Duodenal mucosa (tissue), 2 donors: ENCODE measurements around the gene RAB29.

Experiments used
- H3K27ac ChIP-seq: one replicate; pipeline ENCODE4 v1.7.0; 2013; ENCODE audit warnings: low read depth, low read length
- H3K27me3 ChIP-seq, 2 donors: one replicate each; pipeline ENCODE4 v1.7.0; 2013; ENCODE audit warnings: low read length in 2 of 2, control low read depth in 1 of 2; ENCODE audit not compliant: insufficient read depth in 2 of 2, control insufficient read depth in 1 of 2
- H3K36me3 ChIP-seq, 2 donors: one replicate each; pipeline ENCODE4 v1.7.0; 2013; ENCODE audit warnings: low read length in 2 of 2, control low read depth in 1 of 2; ENCODE audit not compliant: insufficient read depth in 2 of 2, control insufficient read depth in 1 of 2
- H3K4me1 ChIP-seq, 2 donors: one replicate each; pipeline ENCODE4 v1.7.0; 2013; ENCODE audit warnings: low read length in 2 of 2, control low read depth in 1 of 2; ENCODE audit not compliant: insufficient read depth in 2 of 2, control insufficient read depth in 1 of 2
- H3K4me3 ChIP-seq, 2 donors: one replicate each; pipeline ENCODE4 v1.7.0; 2013; ENCODE audit warnings: low read length in 2 of 2, low read depth in 1 of 2
- H3K9ac ChIP-seq, 2 donors: one replicate each; pipeline ENCODE4 v1.7.0; 2013; ENCODE audit warnings: low read length in 2 of 2, low read depth in 1 of 2
- H3K9me3 ChIP-seq, 2 donors: one replicate each; pipeline ENCODE4 v1.7.0; 2013; ENCODE audit warnings: low read length in 2 of 2, control low read depth in 1 of 2; ENCODE audit not compliant: control insufficient read depth in 1 of 2

The RAB29 gene

GRCh38 chr1:205811660-205812059 lies 36.4 kb upstream of the RAB29 start:
- peaks cover 0 to 5% of the 10 kb centered on the region in 2 donors for H3K36me3 ChIP-seq
- no peak overlapping the region for H3K27ac ChIP-seq
- no peak overlapping the region for H3K9ac ChIP-seq
- peak overlapping the region in 1 of 2 donors; percentile 85 for H3K4me3 ChIP-seq
- H3K27me3 ChIP-seq = peaks cover 0 to 8% of the 10 kb centered on the region in 2 donors
- H3K9me3 ChIP-seq = no peaks in the 10 kb centered on the region
- peaks cover 15 to 26% of the 10 kb centered on the region in 2 donors for H3K4me1 ChIP-seq

GRCh38 chr1:205810448-205811157 lies 35.3 kb upstream of the RAB29 start:
- Histone ChIP-seq H3K27ac (no peak overlapping the region), H3K4me3 (no peak overlapping the region), H3K36me3 (peaks cover 0 to 5% of the 10 kb centered on the region in 2 donors), H3K9ac (no peak overlapping the region), H3K27me3 (peaks cover 0 to 8% of the 10 kb centered on the region in 2 donors), H3K9me3 (no peaks in the 10 kb centered on the region), H3K4me1 (peaks cover 15 to 26% of the 10 kb centered on the region in 2 donors)

DNA sequence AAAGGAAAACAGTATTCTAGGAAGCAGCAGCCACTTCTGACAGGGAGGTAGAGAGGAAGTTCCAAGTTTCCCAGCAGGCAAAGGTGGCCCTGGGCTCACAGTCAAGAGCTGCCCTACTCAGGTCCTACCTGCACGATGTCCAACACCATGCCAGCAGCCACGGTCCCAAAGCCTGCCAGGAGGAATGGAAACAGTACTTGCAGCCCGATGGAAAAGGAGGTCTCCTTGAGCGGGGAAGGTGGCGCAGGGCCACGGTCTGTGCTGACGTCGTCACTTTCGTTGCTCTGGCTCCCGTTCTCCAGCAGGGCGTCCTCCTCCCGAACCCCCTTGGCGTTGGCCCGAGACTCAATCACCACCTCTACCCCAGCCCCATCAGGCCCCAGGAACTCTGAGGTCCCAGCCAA lies 34.7 kb upstream of the RAB29 start:
- Histone ChIP-seq H3K4me3 (no peak overlapping the region), H3K4me1 (peaks cover 15 to 26% of the 10 kb centered on the region in 2 donors), H3K27ac (no peak overlapping the region)

DNA sequence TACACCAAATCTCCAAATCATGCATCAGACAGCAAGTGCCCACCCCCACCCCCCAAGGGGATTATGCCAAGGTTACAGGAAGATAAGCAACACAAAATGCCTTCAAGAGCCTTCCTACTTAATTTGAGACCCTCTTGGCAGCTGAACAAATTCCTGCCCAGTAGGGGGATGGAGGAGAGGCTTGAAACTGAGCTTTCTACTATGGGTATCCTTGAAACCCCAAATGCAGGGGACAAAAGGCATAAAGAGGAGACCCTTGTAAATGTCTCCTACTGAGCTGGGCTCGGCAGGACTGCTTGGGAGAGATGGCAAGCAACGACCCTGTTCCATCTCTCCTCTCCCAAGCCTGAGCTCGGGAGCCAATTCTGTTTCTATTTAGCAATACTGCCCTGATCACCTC lies 34.2 kb upstream of the RAB29 start:
- Histone ChIP-seq H3K9me3 (no peaks in the 10 kb centered on the region), H3K9ac (no peak overlapping the region), H3K4me3 (no peak overlapping the region), H3K4me1 (peaks cover 15 to 26% of the 10 kb centered on the region in 2 donors), H3K27me3 (peaks cover 0 to 8% of the 10 kb centered on the region in 2 donors), H3K36me3 (peaks cover 0 to 5% of the 10 kb centered on the region in 2 donors), H3K27ac (no peak overlapping the region)

More for the DNA sequence above, 34.7 kb upstream of the RAB29 start:
- Histone ChIP-seq H3K9me3 (no peaks in the 10 kb centered on the region), H3K36me3 (peaks cover 0 to 5% of the 10 kb centered on the region in 2 donors), H3K9ac (no peak overlapping the region), H3K27me3 (peaks cover 0 to 8% of the 10 kb centered on the region in 2 donors)

DNA sequence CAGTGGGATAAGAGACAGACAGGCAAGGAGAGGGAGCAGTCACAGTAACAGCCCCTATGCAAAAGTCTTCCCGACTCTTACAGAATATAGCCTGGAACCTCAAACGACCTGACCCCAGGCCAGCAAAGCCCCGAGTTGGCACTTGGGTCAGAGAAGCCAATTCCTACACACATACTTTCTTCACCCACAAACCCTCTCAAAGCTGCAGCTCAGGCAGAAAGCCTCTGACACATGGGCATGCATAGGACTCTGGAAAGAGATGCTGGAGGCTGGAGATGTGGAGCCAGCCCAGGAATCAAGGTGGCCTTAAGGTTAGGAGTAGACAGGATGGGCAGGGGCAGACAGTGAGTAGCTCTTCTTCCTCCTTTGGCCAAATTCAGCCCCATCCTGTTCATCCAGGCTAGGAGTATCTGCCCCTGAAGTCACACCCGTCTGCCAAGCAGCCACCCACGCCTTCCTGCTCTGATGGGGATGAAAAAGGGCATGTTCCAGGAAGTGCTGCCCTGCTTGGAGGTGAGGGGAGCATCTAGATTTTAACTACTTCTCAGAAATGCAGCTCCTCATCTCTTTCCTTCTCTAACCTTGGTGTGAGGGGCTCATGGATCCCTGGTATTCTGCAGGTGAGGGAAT lies 29.9 kb upstream of the RAB29 start:
- no peak overlapping the region for H3K4me3 ChIP-seq

GRCh38 chr1:205804605-205805004 lies 29.3 kb upstream of the RAB29 start:
- no peaks in the 10 kb centered on the region for H3K9me3 ChIP-seq
- H3K4me3 ChIP-seq = no peak overlapping the region
- H3K36me3 ChIP-seq = peaks cover 0 to 2% of the 10 kb centered on the region in 2 donors
- H3K27me3 ChIP-seq = no peaks in the 10 kb centered on the region
- peaks cover 0 to under 1% of the 10 kb centered on the region in 2 donors for H3K4me1 ChIP-seq
- no peak overlapping the region for H3K27ac ChIP-seq
- H3K9ac ChIP-seq = no peak overlapping the region

More for the DNA sequence above, 29.9 kb upstream of the RAB29 start:
- Histone ChIP-seq H3K4me1 (peaks cover 0 to 6% of the 10 kb centered on the region in 2 donors), H3K27me3 (no peaks in the 10 kb centered on the region), H3K9ac (no peak overlapping the region), H3K27ac (no peak overlapping the region), H3K36me3 (peaks cover 0 to 5% of the 10 kb centered on the region in 2 donors), H3K9me3 (no peaks in the 10 kb centered on the region)

DNA sequence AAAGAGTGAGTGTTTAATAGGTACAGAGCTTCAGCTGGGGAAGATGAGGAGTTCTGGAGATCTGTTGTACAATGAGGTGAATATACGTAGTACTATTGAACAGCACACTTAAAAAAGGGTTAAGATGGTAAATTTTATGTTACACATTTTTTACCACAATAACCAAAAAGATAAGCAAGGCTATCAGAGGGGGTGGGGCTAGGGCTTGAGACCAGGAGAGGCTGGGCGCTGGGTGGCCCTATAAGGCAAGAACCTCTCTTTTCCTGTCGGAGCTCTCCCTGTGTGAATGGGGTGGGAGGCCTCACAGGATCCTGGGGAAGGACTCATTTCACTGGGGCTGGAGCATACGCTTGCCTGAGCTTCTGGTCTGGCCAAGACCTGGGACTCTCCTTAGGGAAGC lies 28.7 kb upstream of the RAB29 start:
- no peak overlapping the region for H3K4me3 ChIP-seq
- H3K27me3 ChIP-seq = no peaks in the 10 kb centered on the region
- peaks cover 0 to under 1% of the 10 kb centered on the region in 2 donors for H3K4me1 ChIP-seq
- peaks cover 0 to 8% of the 10 kb centered on the region in 2 donors for H3K36me3 ChIP-seq
- H3K27ac ChIP-seq = no peak overlapping the region
- H3K9ac ChIP-seq = no peak overlapping the region
- no peaks in the 10 kb centered on the region for H3K9me3 ChIP-seq

DNA sequence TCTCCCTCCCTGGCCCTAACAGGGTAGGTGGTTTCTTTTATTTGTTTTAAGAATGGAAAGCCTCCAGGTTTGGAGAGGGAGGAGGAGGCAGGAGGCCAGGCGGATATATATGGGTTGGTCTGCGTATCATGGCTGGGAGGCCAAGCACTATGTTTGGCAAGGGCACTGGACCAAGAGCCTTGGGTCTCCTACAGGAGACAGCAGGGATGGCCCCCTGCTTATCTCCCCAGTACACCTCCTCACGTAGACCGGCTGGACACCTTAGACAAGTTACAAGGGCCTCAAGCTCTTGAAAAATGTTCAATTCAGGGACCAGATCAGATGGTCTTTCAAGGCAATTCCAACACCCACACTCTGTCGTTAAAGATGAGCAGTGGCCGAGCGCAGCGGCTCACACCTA lies 26.8 kb upstream of the RAB29 start:
- Histone ChIP-seq H3K9me3 (no peaks in the 10 kb centered on the region), H3K27me3 (no peaks in the 10 kb centered on the region), H3K36me3 (peaks cover 0 to 26% of the 10 kb centered on the region in 2 donors), H3K4me3 (no peak overlapping the region), H3K27ac (no peak overlapping the region), H3K4me1 (peaks cover 0 to 3% of the 10 kb centered on the region in 2 donors), H3K9ac (no peak overlapping the region)

DNA sequence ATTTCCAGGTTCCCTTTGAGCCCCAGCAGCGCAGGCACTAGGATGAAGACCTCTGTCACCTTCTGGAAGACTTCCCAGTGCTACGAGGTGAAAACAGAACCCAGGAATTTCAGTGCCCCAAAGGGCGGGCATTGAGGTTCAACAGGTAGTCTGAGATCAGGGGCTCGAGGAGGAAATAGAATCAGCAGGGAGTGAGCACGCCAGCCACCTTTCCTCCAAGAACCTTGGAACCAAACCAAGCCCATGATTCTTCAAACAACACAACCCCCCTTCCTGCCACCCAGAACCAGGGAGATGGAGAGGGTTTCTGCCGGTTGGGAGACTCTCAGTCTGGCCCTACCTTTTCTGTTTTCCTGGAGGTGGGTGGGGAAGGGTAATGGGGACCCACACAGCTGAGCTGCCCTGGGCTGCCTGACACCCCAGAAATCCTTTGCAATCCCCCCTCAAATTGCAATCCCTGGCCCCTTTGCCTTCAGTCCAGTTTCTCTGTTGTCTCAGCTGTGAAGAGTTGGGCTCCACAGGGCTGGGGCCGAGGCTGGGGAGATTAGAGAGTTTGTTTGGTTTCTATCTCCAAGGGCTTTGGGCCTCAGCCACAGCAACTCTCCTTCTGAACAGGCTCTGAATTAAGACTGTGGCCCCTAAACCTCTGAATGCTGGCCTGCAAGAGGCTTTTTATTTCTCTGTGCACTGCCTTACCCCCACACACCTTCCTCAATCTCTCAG lies 25.9 kb upstream of the RAB29 start:
- no peaks in the 10 kb centered on the region for H3K27me3 ChIP-seq
- peaks cover 0 to 31% of the 10 kb centered on the region in 2 donors for H3K36me3 ChIP-seq
- H3K27ac ChIP-seq = no peak overlapping the region
- H3K9ac ChIP-seq = no peak overlapping the region
- H3K9me3 ChIP-seq = no peaks in the 10 kb centered on the region
- peaks cover 0 to 3% of the 10 kb centered on the region in 2 donors for H3K4me1 ChIP-seq
- H3K4me3 ChIP-seq = no peak overlapping the region

DNA sequence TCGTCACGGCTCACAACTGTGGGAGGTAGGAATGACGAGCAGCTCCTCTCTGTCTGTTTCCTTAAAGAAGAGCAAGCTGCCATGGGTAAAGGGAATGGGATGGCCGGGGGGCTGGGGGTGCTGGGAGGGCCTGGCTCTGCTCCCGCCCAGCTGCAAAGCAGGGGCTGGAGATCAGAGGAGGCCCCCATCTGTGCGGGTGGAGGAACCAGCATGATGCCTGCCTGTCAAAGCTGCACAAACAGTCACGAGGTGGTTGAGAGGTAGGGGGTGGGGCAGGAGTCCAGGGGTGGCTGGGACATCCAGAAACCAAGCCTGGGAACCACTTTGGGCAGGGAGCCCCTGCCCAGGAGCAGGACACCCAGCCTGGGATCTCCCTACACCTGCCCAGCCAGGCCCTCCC lies 25.1 kb upstream of the RAB29 start:
- no peaks in the 10 kb centered on the region for H3K9me3 ChIP-seq
- H3K36me3 ChIP-seq = peaks cover 0 to 37% of the 10 kb centered on the region in 2 donors
- H3K4me1 ChIP-seq = peaks cover 0 to 3% of the 10 kb centered on the region in 2 donors
- H3K4me3 ChIP-seq = no peak overlapping the region
- no peaks in the 10 kb centered on the region for H3K27me3 ChIP-seq
- no peak overlapping the region for H3K9ac ChIP-seq
- H3K27ac ChIP-seq = no peak overlapping the region
